ENCODE measurements around the gene STX16.

Gene STX16

GRCh38 chr20:58697201-58697866 is 46.3 kb downstream of the STX16 start:
- no peak for DNase-seq (ENCODE audit: low read depth in 2 of 2)

GRCh38 chr20:58697867-58698703 is 47.0 kb downstream of the STX16 start:
- no peak for DNase-seq (ENCODE audit: low read depth in 2 of 2)

DNA sequence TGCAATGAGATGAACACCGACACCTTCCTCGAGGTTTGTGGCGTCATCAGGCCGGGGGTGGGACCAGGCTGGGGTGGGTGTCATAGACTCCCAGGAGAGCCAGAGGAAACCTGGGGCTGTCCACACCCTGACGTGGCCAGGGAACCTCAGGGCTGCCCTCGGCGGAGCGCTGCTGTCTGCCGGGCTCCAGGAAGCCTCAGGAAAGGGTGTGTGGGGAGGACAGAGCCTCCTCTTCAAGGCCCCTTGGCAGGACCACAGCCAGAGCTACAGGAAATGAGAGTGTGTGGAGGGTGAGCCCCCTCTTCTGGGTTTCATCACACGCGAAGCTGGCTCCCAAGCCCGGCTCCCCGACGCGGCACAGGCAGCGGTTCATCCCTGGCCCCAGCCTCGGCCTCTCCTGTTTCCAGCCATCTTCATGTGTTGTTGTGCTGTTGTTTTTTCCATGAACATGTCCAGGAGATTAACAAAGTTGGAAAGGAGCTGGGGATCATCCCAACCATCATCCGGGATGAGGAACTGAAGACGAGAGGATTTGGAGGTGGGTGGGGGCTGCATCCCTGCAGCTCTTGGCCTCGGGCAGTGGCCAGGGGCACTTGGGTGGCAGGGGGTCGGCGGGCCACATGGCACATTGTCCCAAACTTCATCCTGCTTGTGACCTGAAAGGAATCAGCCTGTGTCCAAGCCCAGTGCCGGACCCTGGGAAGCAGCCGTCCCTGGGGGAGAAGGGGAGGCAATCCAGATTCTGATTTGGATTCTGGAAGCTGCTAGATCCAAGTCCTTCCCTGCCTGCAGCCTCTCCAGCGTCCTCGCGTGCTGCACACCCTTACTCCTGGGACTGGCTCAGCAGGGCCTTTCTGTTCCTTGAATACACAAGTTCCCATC is 47.9 kb downstream of the STX16 start:
- no peak for DNase-seq (ENCODE audit: low read depth in 2 of 2)

DNA sequence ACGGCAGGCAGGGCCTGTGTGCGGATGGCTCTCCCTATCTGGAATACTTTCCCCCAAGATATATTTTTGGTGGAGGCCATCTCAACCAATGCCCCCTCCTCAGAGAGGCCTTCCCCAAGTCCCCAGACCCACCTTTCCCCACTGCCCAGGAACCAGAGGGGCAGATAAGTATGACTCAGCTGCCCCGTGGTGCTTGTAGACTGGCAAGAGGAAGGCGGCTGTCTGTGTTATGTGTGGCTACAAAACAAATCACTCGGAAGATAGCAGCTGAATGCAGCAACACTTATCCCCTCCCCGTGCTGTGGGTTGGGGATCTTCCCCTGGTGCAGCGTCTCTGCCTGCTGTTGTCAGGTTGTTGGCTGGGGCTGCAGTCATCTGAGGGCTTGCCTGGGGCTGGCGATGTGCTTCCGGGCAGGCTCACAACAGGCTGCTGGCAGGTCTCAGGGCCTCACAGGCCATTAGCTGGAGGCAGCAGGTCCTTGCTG is 48.6 kb downstream of the STX16 start:
- no peak for DNase-seq (ENCODE audit: low read depth in 2 of 2)

- no peak for DNase-seq (ENCODE audit: low read depth in 2 of 2)
Measured at GRCh38 chr20:58700121-58700821, 49.2 kb downstream of the STX16 start.

DNA sequence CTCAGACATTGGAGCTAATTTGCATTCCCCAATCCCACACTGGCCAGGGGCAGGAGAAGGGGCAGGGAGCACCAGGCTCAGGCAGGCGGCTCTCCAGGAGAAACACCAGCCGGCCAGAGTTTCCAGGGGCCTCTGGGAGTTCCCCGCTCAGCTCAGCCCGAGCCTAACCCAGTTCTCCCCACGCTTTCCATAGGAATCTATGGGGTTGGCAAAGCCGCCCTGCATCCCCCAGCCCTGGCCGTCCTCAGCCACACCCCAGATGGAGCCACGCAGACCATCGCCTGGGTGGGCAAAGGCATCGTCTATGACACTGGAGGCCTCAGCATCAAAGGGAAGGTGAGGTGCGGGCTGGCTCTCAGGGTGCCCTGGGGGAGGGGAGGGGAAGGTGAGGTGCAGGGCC is 49.7 kb downstream of the STX16 start:
- no peak for DNase-seq (ENCODE audit: low read depth in 2 of 2)

DNA sequence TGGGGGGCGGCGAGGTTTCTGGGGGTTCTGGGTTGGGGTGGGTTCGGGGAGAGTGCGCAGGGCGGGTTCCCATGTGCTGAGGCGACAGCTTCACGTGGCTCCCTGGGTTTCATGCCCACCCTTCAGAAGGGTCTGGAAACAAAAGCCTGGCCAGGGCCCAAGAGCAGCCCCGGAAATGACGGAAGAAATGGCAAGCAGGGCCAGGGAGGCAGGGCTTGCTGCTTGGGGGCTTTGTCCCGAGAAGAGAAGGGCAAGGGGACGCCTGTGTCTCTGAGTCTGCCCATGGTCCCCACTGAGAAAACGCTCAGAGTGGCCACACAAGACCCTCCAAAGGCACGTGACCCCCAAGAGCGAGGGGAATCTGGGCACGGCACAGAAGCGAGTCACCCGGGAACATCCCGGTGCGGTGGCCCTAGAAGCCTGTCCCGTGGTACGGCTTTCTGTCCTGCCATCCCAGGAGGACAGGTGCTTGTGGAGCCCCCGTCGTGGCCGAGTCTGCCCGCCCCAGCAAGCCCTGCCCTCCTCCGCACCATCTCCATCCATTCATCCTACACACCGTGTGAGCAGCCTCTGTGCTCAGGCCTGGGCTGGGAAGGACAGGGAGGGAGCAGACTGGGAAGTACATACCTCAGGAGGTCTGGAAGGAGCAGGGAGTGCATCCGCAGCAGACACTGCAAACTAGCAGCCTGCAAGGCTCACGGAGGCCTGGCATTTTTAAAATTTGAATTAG is 50.5 kb downstream of the STX16 start:
- no peak for DNase-seq (ENCODE audit: low read depth in 2 of 2)

DNA sequence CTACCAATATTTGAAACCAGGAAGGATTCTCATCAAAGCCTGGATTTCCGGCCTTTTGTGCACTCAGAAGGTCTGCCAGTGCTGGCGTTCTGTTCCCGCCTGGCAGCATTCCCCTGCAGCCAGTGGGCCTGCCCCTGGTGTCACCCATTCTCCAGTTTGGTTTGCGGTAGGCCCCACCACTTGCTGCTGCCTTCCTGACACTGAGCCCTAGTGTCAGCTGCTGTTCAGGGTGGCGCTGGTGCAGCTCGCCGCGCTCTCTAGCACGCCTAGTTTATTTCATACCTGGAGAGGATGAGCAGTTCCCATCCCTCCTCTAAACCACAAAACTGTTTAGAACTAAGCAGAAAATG is 51.1 kb downstream of the STX16 start:
- no peak for DNase-seq (ENCODE audit: low read depth in 2 of 2)

DNA sequence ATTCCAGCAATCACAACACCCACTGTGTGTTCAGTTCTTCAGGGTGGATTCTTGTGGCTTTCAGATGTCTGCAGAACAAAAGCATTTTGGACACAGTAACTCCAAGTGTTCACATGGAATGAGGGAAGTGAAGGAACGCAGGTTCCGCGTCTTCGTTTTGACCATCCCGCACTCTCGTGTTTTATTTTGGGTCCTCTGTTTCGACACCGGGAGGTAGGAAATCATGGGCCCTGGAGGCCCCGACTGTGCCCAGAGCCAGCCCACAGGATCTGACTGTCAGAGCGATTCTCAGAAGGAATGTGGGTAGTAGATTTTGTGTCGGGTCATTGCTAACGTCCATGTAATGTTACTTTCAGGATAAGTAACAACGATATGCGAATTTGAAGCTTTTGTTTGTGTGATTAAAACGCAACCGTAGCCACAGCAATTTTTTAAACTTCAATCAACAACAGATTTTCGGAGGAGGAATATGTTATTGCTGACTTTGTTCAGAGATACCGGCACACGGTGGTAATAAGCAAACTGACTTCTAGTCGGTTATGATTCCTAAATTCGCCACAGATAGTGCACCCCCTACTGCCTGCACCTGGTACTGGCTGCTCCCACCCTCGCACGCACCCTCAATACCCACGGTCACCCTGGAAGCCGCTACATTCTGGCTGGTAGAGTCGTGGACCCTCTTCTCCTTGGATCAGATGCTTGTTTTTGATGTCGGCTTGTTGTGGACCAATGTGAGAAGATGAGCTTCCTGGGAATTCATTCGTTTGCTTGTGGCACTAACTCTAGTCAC is 52.0 kb downstream of the STX16 start:
- no peak for DNase-seq (ENCODE audit: low read depth in 2 of 2)

DNA sequence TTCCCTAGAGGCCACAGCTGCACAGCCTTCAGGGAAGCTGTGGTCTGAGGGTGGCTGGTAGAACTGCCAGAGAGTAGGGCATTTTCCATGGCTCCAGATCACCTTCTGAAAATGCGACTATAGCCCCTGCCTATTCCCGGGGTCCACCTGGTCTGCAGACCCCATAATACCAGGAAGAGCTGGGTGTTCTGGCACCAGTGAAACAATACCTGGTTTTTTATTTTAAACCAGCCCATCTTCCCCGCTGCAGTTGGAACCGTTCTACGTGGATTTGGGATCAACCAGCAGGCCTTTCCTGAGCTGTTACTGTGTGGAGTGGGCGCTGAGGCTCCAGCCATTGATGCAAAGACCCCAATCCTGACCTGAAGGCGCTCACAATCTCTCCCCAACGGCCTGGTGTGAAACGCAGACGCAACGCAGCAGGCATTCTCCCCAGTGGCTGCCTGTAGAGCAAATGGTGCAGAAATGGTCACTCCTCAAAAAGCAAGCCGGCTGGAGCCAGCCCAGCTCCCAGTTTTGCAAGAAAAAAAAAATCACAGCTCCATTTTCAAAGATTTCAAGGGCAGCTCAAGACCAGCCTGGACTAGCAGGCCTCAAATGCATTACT is 52.8 kb downstream of the STX16 start:
- DNase-seq (ENCODE audit: low read depth in 2 of 2): no peak

DNA sequence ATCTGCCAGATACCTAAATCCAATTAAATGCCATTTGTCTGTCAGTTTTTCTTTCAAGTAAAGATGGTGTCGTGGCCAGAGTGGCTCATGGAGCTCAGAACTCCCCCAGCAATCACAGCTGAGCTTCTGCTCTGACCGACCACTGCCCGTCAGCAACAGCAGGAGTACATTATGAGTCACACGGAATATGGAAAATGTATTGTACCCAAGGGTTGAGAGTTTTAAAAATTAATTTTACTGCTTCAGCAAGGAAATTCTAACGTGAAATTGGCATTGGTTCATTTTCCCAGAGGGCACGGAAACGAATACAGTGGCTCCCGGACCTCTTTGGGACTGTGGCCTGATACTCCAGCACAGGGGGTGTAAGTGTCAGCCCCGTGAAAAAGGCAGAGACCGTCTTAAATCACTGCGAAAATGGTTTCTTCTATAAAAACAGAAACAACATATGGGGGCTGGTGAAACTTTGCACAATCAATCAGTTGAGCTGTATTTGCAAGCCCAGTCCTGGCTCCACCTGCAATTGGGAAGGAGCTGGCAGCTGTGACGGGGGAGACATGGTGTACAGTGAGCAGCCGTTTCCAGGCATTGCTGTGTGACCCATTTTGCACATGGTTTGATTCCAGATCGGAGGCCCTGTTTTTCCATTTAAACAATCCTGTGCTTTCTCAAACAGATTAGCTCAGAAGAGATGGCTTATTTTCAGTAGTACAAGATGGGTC is 54.3 kb downstream of the STX16 start:
- no peak for DNase-seq (ENCODE audit: low read depth in 2 of 2)

DNA sequence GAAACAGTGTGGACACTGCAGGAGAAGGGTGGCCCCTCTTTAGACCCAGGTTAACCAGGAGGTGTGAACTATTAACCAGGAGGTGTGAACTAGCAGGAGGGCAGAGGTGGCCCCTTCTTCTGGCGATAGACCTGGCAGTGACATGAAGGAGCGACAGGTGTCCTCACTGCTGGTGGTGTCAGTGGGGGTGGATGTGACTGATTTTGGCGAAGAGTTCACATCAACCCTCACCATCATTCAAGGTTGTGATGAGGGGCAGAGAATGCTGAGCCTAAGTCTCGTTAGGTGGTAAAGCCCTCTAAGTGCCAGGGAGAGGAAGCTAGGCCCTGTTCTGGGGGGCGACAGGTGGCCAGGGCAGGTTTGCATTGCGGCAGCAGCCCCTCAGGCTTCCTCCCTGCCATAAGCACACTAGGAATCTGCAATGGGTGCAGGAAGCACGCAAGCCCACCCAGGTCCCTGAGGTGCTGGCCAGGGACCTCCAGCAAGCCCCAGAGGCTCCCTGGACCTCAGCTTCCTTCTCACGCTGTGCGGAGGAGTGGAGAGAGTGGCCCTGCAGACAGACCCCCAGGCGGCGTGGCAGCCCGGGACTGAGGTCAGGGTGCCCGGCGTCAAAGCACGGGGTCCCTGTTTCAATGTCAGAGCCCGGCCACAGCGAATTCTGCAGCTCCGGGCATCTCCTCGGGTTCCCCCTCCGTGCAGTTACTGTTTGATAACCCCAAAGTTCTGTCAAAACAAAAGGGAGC is 55.2 kb downstream of the STX16 start:
- DNase-seq (ENCODE audit: low read depth in 2 of 2): no peak

- no peak for DNase-seq (ENCODE audit: low read depth in 2 of 2)
Measured at GRCh38 chr20:58706975-58707681, 56.0 kb downstream of the STX16 start.

DNA sequence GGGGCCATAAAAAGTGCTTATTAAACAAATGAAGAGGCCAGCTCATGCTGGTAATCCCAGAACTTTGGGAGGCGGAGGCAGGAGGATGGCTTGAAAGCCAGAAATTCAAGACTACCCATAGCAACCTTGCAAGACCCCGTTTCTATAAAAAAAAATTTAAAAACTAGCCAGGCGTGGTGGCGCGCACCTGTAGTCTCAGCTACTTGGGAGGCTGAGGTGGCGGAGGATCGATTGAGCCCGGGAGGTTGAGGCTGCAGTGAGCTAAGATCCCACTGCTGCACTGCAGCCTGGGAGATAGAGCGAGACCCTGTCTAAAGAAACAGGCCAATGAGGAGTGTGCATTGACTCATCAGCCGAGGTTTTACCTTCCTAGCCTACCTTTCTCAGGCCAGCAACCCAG is 56.7 kb downstream of the STX16 start:
- DNase-seq (ENCODE audit: low read depth in 2 of 2): no peak

- no peak for DNase-seq (ENCODE audit: low read depth in 2 of 2)
Measured at GRCh38 chr20:58708246-58708931, 57.3 kb downstream of the STX16 start.

GRCh38 chr20:58709013-58709702 is 58.1 kb downstream of the STX16 start:
- no peak for DNase-seq (ENCODE audit: low read depth in 2 of 2)

- DNase-seq (ENCODE audit: low read depth in 2 of 2): no peak
Measured at GRCh38 chr20:58709703-58710039, 58.6 kb downstream of the STX16 start.
